ENCODE results near the gene XRCC1.
"Not testable (repeated sequence)": the region's sequence is repeated elsewhere in the genome, so short reads cannot be mapped to it uniquely, and the experiment has no call there.

The XRCC1 gene

DNA sequence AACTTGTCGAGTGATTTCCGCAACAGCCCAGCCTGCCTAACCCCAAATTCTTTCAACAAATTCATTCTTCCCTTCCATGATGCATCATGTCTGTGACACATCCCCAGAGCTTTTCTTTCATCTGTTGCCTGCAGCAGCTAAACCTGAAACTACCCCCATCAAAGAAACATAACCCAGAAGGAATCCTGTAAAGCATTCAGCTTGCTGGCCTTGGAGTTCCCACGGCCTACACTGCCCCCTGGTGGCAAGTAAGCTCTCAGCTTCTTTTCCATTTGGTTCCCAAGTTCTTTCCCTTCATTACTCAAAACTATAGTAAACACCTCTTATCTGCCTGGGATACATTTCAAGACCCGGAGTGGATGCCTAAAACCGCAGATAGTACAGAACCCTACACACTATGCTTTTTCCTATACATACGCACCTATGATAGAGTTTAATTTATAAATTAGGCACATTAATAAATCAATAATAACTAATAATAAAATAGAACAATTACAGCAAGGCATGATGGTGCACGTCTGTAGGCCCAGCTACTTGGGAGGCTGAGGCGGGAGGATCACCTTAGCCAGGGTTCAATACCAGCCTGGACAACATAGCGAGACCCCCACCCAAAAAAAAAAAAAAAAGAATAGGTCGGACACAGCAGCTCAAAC, 55.8 kb downstream of the XRCC1 start:
- peak; percentile 60 for DNase-seq (ENCODE audit: low read depth)

DNA sequence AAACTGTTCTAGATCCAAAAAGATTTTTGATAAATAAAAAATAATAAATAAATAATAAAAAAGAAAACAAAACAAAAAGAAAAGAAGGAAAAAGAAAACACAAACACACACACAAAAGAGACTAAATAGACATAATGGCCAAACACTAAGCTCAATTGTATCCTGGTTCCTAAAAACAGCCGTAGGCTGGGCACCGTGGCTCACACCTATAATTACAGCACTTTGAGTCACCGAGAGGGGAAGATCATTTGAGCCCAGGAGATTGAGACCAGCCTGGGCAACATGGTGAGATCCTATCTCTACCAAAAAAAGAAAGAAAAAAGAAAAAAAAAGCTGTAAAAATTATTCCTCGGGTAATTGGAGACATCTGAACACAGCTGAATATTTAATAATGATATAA, 57.3 kb downstream of the XRCC1 start:
- no peak for DNase-seq (ENCODE audit: low read depth)

- not testable (repeated sequence) for DNase-seq (ENCODE audit: low read depth)
These were observed 62.9 kb downstream of the XRCC1 start for GRCh38 chr19:43512399-43512798.

DNA sequence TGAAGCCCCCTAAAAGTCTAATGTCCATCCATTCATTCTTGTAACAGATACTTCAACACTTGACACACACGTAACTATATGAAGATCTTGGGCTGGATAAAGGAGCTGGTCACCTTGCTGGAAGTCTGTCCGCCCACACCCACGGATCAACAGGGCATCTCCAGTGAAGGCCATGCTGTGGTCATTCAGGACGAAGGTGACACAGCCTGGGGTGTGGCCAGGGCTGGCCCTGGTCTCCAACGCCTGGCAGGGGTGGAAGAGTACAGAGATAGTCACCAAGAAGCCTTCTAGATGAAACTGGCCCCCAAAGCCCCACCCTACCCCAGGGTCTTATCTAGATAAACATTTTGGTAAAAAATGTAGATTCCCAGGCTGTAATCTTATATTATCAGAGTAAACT, 64.0 kb downstream of the XRCC1 start:
- DNase-seq (ENCODE audit: low read depth) = no peak

DNA sequence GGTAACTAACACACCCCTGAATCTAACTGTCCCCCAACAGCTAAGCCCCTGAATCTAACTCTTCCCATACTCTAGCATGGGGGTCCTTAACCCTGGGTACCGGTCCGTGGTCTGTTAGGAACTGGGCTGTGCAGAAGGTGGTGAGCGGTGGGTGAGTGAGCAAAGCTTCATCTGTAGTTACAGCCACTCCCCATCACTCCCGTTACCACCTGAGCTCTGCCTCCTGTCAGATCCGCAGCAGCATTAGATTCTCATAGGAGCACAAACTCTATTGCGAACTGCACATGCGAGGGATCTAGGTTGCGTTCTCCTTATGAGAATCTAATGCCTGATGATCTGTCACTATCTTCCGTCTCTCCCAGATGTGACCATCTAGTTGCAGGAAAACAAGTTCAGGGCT, 64.6 kb downstream of the XRCC1 start:
- no peak for DNase-seq (ENCODE audit: low read depth)

GRCh38 chr19:43507880-43508279, 67.4 kb downstream of the XRCC1 start:
- no peak for DNase-seq (ENCODE audit: low read depth)

DNA sequence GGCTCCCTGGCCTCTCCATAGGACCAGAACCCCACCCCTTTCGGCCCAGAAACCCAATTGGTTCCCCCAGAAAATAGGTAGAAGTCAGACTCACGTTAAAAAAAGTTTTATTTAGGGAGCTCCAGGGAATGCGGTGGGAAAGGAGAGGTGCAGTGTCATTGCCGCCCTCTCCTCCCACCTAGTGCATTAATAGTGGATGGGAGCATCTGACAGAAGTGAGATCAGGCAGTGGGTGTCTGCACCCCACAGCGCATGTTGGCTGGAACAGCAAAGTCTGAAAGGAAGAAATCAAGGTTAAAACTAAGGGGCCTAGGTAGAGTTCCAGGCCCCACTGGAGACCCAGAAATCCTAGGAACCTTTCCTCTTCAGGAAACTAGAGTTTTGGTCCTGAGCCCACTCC, 68.7 kb downstream of the XRCC1 start:
- no peak for DNase-seq (ENCODE audit: low read depth)

DNA sequence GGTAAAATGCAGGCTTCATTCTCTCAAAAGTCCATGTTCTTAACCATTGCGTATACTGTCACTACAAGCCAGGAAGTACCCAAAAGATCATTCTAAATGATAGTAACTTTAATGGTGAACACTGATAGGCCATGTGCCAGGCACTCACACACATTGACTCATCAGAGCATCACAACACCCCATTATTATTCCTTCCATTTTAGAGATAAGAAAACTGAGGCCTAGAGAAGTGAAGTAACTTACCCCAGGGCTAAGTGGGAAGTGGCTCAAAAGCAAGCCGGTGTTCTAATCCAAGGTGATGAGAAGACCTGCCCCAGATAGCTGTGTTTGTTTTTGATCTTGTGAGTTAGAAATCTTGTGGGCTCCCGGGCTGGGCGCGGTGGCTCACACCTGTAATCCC, 69.4 kb downstream of the XRCC1 start:
- no peak for DNase-seq (ENCODE audit: low read depth)

GRCh38 chr19:43505186-43505456, 70.2 kb downstream of the XRCC1 start:
- DNase-seq (ENCODE audit: low read depth) = no peak

DNA sequence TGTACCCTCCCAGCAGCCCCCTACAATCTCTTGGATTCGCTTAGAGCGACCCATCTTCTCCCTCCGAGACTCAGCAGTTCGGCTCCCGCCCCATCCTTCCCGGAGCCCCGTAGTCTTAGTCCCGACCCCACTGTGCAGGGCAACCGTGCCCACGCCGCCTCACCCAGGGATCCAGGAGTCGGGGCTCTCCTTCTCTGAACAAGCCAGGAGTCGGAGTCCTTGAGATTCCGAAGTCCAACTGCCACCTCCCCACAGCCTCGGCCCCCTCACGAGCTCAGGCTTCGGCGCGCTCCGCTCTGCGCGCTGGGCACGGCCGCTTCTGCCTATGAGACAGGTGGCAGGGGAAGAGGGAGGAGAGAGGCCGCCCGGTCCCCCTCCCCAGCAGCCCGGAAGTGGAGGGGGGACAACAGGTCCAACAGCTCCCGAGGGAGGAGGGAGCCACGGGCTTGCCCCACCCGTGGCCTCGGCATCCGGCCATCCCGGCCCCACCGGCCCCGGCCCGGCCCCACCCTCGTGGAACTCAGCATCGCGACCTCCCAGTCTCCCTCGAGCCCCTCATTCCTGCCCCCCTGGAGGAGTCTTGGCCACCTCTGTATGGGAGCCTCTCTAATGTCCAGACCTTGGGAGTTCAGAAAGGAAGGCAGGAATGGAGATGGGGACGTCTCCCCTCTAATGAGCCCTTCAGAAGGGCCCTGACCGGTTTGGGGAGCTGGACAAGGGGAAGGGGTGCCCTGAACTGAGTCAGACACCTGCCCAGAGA, 70.7 kb downstream of the XRCC1 start, which contains the start of gene PHLDB3:
TSS of gene PHLDB3 (minus strand) at position 321 of the 760 bp plus-strand sequence. CDS start 628 bp downstream, outside the sequence.
- no peak for DNase-seq (ENCODE audit: low read depth)

DNA sequence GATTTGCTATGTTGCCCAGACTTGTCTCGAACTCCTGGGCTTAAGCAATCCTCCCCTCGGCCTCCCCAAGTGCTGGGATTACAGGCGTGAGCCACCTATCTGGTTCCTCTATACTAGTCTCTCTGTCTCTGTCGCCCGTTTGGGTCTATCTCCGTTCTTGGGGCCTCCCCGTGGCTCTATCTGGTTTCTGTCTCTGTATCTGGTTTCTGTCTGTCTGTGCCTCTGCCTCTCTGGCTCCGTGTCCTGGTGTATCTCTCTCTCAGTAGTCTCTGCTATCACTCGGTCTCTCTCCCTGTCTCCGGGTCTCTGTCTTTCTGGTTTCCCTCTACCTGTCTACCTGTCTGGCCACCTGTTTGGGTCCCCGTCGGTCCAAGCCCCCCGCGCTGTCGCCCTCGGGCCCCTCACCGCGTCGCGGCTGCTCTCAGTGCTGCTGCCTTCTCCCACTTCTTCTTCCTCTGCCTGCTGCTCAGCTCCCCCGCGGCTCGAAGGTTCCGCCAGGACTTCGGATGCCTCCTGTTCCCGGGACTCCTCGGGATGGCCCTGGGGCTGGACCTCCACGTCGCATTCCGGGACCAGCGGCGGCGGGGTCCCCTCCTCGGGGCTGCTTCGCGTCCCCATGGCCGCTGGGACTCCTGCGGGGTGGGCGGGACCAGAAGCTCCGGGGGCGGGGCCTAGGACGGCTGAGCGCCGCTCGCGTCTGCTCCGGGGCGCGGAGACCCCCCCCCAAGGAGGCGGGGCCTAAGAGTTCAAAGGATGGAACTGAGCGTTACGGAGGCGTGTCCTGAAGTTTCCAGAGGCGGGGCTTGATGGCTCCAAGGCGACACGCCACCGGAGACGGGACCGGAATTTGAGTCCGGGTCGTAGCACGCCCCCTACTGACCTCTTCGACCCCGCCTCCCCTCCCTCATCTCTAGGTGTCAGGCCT, 71.6 kb downstream of the XRCC1 start:
- peak; percentile 97 for DNase-seq (ENCODE audit: low read depth)

- DNase-seq (ENCODE audit: low read depth) = no peak
These were observed 72.8 kb downstream of the XRCC1 start for GRCh38 chr19:43502419-43502976.

DNA sequence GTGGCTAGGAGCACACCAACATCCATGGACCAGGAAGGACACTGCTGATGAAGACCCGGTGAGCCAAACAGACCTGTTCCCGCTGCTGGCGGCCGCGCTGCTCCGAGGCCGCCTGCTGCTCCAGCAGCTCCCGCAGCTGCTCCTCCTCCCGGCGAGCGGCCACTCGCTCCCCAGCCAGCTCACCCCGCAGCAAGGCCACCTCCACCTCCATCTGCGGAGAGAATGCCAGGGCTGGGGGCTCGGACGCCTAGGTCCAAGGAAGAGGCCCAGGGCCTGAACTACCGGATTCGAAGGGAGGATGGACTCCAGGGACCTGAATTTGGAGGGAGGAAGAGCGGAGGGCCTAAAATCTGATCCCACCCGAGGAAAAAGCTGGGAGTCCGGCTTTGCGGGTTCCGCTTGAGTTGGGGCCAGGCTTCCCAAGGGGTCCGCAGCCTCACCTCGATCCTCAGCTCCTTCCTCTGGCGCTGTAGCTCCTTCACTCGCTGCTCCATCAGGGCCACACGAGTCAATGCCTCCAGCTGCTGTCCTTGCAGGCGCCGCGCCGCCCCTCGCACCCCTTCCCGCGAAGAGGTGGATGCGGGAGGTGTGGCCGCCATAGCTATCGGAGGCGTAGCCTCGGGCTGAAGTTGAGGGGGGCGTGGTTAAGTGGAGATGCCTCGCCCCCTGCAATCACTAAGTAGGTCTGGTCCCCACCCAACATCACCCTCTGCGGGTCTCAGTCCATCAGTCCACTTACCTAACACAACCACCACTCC, 73.5 kb downstream of the XRCC1 start:
- DNase-seq (ENCODE audit: low read depth) = no peak

- DNase-seq (ENCODE audit: low read depth) = no peak
These were observed 76.3 kb downstream of the XRCC1 start for GRCh38 chr19:43499042-43499441.

GRCh38 chr19:43498233-43498842, 77.0 kb downstream of the XRCC1 start:
- no peak for DNase-seq (ENCODE audit: low read depth)

GRCh38 chr19:43496960-43497359, 78.4 kb downstream of the XRCC1 start:
- no peak for DNase-seq (ENCODE audit: low read depth)

GRCh38 chr19:43495082-43495481, 80.2 kb downstream of the XRCC1 start:
- DNase-seq (ENCODE audit: low read depth) = no peak

Measured in T-helper 22 cell (primary cell).